IMR-90 (cell line): ENCODE data around the gene SPATA31C1. TPM values are rescaled to one million over a fixed set of nuclear protein-coding genes. Genes with fewer than 3 reads are reported as not detected.
"Not testable (repeated sequence)": the region's sequence is repeated elsewhere in the genome, so short reads cannot be mapped to it uniquely, and the experiment has no call there.

Experiments
- ATAC-seq: fragments of 200-7000 bp; cut with Tn5 transposase; 2 replicates; pipeline ENCODE4 v1.9.1; 2020; ENCODE audit warnings: low read depth, mild to moderate bottlenecking, moderate library complexity
- BruUV-seq: library from RNA; stranded (reverse); fragments of 400-500 nt; replicated peaks from 2 replicates; lab custom pipeline; 2021; lab: Mats Ljungman, UMichigan
- CTCF ChIA-PET: fragments of 300-600 bp; formaldehyde crosslinking; extraction: SDS; loops from one replicate; lab custom pipeline; 2021; ENCODE audit warnings: antibody characterized with exemption; lab: Yijun Ruan, JAX
- POLR2A ChIA-PET: fragments of 300-600 bp; sonication (Branson Sonifier 250); formaldehyde crosslinking; loops from one replicate; lab custom pipeline; 2022; ENCODE audit warnings: antibody characterized with exemption; ENCODE audit not compliant: unreplicated experiment; lab: Charles Lee
- DNase-seq: peaks from one replicate; pipeline ENCODE4 v3.0.0; 2013
- H2AFZ ChIP-seq: replicated peaks from 2 replicates; pipeline ENCODE3; 2013; ENCODE audit warnings: low read length, mild to moderate bottlenecking; ENCODE audit not compliant: poor library complexity
- H2AK5ac ChIP-seq: 2 replicates; pipeline ENCODE4 v1.6.1; 2013; ENCODE audit warnings: low read depth, low read length, inconsistent platforms
- H2AK9ac ChIP-seq: replicated peaks from 2 replicates; pipeline ENCODE3; 2013; ENCODE audit warnings: mild to moderate bottlenecking, low read depth, low read length, moderate library complexity; ENCODE audit not compliant: poor library complexity
- H2BK120ac ChIP-seq: 2 replicates; pipeline ENCODE4 v1.6.1; 2013; ENCODE audit warnings: low read depth, low read length, inconsistent platforms
- H2BK15ac ChIP-seq: 3 replicates; pipeline ENCODE4 v1.6.1; 2013; ENCODE audit warnings: low read depth, low read length, inconsistent platforms
- H2BK20ac ChIP-seq: 2 replicates; pipeline ENCODE4 v1.6.1; 2013; ENCODE audit warnings: low read depth, mild to moderate bottlenecking, inconsistent platforms, low read length, moderate library complexity
- H2BK5ac ChIP-seq: 2 replicates; pipeline ENCODE4 v1.6.1; 2013; ENCODE audit warnings: mild to moderate bottlenecking, low read depth, low read length, inconsistent platforms; ENCODE audit not compliant: poor library complexity, severe bottlenecking
- H3K14ac ChIP-seq: replicated peaks from 2 replicates; pipeline ENCODE4 v1.6.1; 2013; ENCODE audit warnings: low read depth, low read length, inconsistent platforms
- H3K18ac ChIP-seq: 2 replicates; pipeline ENCODE4 v1.6.1; 2013; ENCODE audit warnings: low read depth, low read length, control low read depth
- H3K23ac ChIP-seq: 2 replicates; pipeline ENCODE4 v1.6.1; 2013; ENCODE audit warnings: low read depth, low read length, inconsistent platforms
- H3K27ac ChIP-seq: 2 replicates; pipeline ENCODE4 v1.5.1; 2013; ENCODE audit warnings: mild to moderate bottlenecking, control low read depth, low read length; ENCODE audit not compliant: insufficient read depth
- H3K27me3 ChIP-seq: 2 replicates; pipeline ENCODE4 v1.6.1; 2013; ENCODE audit warnings: low read length; ENCODE audit not compliant: control insufficient read depth, insufficient read depth
- H3K36me3 ChIP-seq: 2 replicates; pipeline ENCODE4 v1.6.1; 2013; ENCODE audit warnings: low read length, mixed read lengths; ENCODE audit not compliant: control insufficient read depth, insufficient read depth
- H3K4ac ChIP-seq: 2 replicates; pipeline ENCODE4 v1.6.1; 2013; ENCODE audit warnings: low read depth, low read length, inconsistent platforms
- H3K4me1 ChIP-seq: 2 replicates; pipeline ENCODE4 v1.6.1; 2013; ENCODE audit warnings: low read length, mixed read lengths; ENCODE audit not compliant: control insufficient read depth, insufficient read depth
- H3K4me2 ChIP-seq: 2 replicates; pipeline ENCODE4 v1.6.1; 2013; ENCODE audit warnings: low read depth, mild to moderate bottlenecking, control low read depth, low read length, moderate library complexity
- H3K4me3 ChIP-seq: 2 replicates; pipeline ENCODE4 v1.5.1; 2013; ENCODE audit warnings: low read depth, mild to moderate bottlenecking, control low read depth, low read length, moderate library complexity; ENCODE audit not compliant: insufficient read depth
- H3K56ac ChIP-seq: 2 replicates; pipeline ENCODE4 v1.6.1; 2013; ENCODE audit warnings: low read length, inconsistent platforms; ENCODE audit not compliant: insufficient read depth; ENCODE audit errors: extremely low read depth
- H3K79me1 ChIP-seq, 2 experiments: 2 replicates each; pipeline ENCODE4 v1.6.1; 2013; ENCODE audit warnings: low read length in 2 of 2, inconsistent platforms in 1 of 2, low read depth in 1 of 2
- H3K9ac ChIP-seq: 2 replicates; pipeline ENCODE4 v1.6.1; 2013; ENCODE audit warnings: low read depth, low read length, control low read depth
- H3K9me1 ChIP-seq: 2 replicates; pipeline ENCODE4 v1.6.1; 2013; ENCODE audit warnings: low read length, inconsistent platforms; ENCODE audit not compliant: insufficient read depth
- H3K9me3 ChIP-seq: 2 replicates; pipeline ENCODE4 v1.6.1; 2013; ENCODE audit warnings: low read length; ENCODE audit not compliant: control insufficient read depth, insufficient read depth
- H4K20me1 ChIP-seq: 2 replicates; pipeline ENCODE4 v1.6.1; 2013; ENCODE audit warnings: low read length, inconsistent platforms; ENCODE audit not compliant: insufficient read depth
- H4K5ac ChIP-seq: 2 replicates; pipeline ENCODE4 v1.6.1; 2013; ENCODE audit warnings: mild to moderate bottlenecking, low read depth, low read length, control low read depth
- H4K8ac ChIP-seq, 2 experiments: 2 replicates each; pipeline ENCODE4 v1.6.1; 2013; ENCODE audit warnings: low read depth in 2 of 2, low read length in 2 of 2, control low read depth in 1 of 2, inconsistent platforms in 1 of 2
- H4K91ac ChIP-seq: 2 replicates; pipeline ENCODE4 v1.6.1; 2013; ENCODE audit warnings: low read depth, low read length, inconsistent platforms; ENCODE audit not compliant: insufficient read depth
- WGBS, 2 experiments: methylation state at CpG; one replicate each; pipeline versions ENCODE4 v1.1.5 to v1.1.7; 2013; ENCODE audit warnings: missing lambda C conversion rate in 2 of 2; ENCODE audit not compliant: insufficient read length in 1 of 2; ENCODE audit errors: extremely low coverage in 2 of 2; 5-methylcytosine and 5-hydroxymethylcytosine counted together
- dilution Hi-C: fragments of 300-500 bp; cut with HindIII; formaldehyde crosslinking; loops from one replicate; pipeline ENCODE4 v1.14.3; 2018; ENCODE audit warnings: low sequenced_read_pairs; ENCODE audit not compliant: unreplicated experiment
- in situ Hi-C: fragments of 300-500 bp; cut with MboI; formaldehyde crosslinking; loops from 3 replicates; pipeline ENCODE4 v1.14.3; 2019; ENCODE audit warnings: low sequenced_read_pairs, inconsistent platforms, mixed read lengths
- intact Hi-C: fragments of 100-400 bp; cut with micrococcal nuclease; formaldehyde crosslinking; loops from 2 replicates; pipeline ENCODE4 v1.10.0; 2022
- polyA plus RNA-seq, 3 experiments: library from polyadenylated mRNA; depleted of rRNA; stranded (reverse); fragments of >200 nt; gene quantifications; 2 replicates each; pipeline ENCODE4 v1.2.3, GENCODE V29; 2012; ENCODE audit warnings: low replicate concordance in 1 of 3
- total RNA-seq: library from RNA; depleted of rRNA; stranded (reverse); fragments of >200 nt; gene quantifications from 2 replicates; pipeline ENCODE4 v1.2.3, GENCODE V29; 2012

The SPATA31C1 gene
- total and polyA plus RNA-seq, 2 of the 4 experiments (the other 2 are of a cell fraction), result not detected

DNA sequence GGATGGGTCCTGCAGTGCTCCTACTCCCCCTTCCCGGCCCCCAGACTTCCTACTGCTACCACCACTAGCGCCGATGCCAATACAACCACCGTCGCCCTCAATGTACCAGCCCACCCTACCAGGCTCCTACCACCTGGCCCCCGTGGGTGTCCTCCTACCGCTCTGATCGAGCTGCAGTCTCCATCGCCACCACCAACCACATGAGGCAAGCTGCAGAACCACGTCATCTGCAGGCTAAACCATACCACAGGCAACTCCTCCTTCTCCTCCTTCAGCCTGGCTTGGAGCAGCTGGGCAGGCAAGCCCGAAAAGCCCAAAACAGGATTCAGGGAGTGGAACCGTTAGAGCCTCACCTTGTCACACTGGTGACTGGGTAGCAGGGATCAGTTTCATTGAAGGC is 19.6 kb downstream of the SPATA31C1 start:
- H2BK15ac ChIP-seq, H4K5ac ChIP-seq, H3K18ac ChIP-seq, BruUV-seq, H2BK20ac ChIP-seq, H3K9ac ChIP-seq, H4K91ac ChIP-seq, H3K36me3 ChIP-seq, in situ Hi-C loops, H2AFZ ChIP-seq, H3K56ac ChIP-seq, intact Hi-C loops, H3K9me1 ChIP-seq, H3K23ac ChIP-seq, H3K4me1 ChIP-seq, H2BK120ac ChIP-seq, H4K8ac ChIP-seq, DNase-seq, H3K9me3 ChIP-seq, H2AK5ac ChIP-seq, H3K4ac ChIP-seq, CTCF ChIA-PET, H3K4me3 ChIP-seq, dilution Hi-C loops, H3K27ac ChIP-seq, H3K79me1 ChIP-seq, H3K4me2 ChIP-seq, H4K20me1 ChIP-seq, H2BK5ac ChIP-seq, H2AK9ac ChIP-seq, ATAC-seq, H3K27me3 ChIP-seq, H3K14ac ChIP-seq, POLR2A ChIA-PET: not testable (repeated sequence)
- WGBS, 2 experiments, result no CpG with 5 or more reads among the region's 12 CpGs

GRCh38 chr9:87937918-87938317 is 20.2 kb downstream of the SPATA31C1 start:
- BruUV-seq, DNase-seq, in situ Hi-C loops, H2BK120ac ChIP-seq, H3K4me1 ChIP-seq, H2BK5ac ChIP-seq, H4K5ac ChIP-seq, H3K56ac ChIP-seq, H3K4me2 ChIP-seq, H2AK9ac ChIP-seq, H2BK20ac ChIP-seq, H2AFZ ChIP-seq, H2BK15ac ChIP-seq, H3K4me3 ChIP-seq, H3K79me1 ChIP-seq, H3K27ac ChIP-seq, H3K14ac ChIP-seq, H4K91ac ChIP-seq, H3K27me3 ChIP-seq, intact Hi-C loops, H3K9me3 ChIP-seq, H3K36me3 ChIP-seq, H3K9me1 ChIP-seq, H2AK5ac ChIP-seq, ATAC-seq, dilution Hi-C loops, H3K9ac ChIP-seq, H4K20me1 ChIP-seq, POLR2A ChIA-PET, CTCF ChIA-PET, H3K18ac ChIP-seq, H3K23ac ChIP-seq, H3K4ac ChIP-seq, H4K8ac ChIP-seq: not testable (repeated sequence)
- WGBS, 2 experiments, result no CpG with 5 or more reads among the region's 9 CpGs
